LNCaP clone FGC (cell line): ENCODE data around the gene CST8.

Experiments
- DNase-seq: peaks from one replicate; pipeline ENCODE4 v3.0.0-alpha.2; 2011; ENCODE audit warnings: low read depth
- H3K4me3 ChIP-seq: 2 replicates; pipeline ENCODE4 v1.5.1; 2011; ENCODE audit warnings: mild to moderate bottlenecking, low read depth, low read length, control low read depth
- TF ChIP-seq, protein P1 (sequence below): IDR thresholded peaks from 2 replicates; pipeline ENCODE4 v1.5.1; 2012; ENCODE audit warnings: mild to moderate bottlenecking; ENCODE audit not compliant: control insufficient read depth, insufficient read depth; ENCODE audit errors: extremely low read depth

The CST8 gene

DNA sequence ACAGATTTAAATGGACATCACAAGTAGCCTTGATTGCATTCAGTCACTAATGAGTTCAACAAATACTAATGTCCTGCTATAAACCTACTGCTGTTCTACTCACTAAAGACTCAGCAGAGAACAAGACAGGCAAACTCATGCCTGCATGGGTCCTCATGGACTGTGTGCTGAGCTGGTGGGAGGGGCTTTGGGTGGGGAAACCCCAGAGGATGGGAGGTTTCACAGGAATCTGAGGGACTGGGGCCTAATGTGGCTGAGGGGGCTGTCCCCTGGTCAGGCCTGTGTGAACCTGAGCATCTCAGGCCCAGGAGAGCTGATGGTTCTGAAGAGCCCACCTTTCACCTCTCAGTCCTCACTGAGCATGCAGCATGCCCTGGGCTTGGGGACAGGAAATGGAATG, 1.4 kb downstream of the CST8 start:
- TF ChIP-seq, protein P1, sequence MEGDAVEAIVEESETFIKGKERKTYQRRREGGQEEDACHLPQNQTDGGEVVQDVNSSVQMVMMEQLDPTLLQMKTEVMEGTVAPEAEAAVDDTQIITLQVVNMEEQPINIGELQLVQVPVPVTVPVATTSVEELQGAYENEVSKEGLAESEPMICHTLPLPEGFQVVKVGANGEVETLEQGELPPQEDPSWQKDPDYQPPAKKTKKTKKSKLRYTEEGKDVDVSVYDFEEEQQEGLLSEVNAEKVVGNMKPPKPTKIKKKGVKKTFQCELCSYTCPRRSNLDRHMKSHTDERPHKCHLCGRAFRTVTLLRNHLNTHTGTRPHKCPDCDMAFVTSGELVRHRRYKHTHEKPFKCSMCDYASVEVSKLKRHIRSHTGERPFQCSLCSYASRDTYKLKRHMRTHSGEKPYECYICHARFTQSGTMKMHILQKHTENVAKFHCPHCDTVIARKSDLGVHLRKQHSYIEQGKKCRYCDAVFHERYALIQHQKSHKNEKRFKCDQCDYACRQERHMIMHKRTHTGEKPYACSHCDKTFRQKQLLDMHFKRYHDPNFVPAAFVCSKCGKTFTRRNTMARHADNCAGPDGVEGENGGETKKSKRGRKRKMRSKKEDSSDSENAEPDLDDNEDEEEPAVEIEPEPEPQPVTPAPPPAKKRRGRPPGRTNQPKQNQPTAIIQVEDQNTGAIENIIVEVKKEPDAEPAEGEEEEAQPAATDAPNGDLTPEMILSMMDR, result no peak
- H3K4me3 ChIP-seq, result no peak overlapping the region
- no peak for DNase-seq

DNA sequence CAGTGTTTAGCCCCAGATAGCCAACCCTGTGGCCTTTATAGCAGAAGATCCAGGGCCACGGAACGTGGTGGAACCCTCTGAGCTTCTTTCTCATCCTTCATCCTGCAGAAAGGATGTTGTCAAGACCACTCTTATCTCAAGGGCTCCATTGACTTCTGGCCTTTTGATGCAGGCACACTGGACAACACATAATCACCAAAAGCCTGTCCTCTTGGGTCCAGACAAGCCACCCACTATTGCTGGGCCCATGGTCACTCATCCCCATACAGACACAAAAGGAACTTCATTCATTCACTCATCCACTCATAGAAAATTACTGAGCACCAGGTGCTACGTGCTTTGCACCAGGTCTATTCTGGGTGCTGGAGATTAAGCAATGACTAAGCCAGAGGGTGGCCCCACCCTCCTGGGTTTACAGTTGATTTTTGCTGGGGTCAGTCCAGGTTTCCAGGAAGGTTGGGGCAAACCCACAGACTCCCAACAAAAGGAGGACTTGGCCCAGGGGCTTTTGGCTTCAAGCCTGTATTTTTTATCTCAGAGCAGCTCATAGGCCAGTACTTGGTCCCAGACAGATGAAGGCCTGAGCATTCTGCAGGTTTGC, 2.4 kb downstream of the CST8 start:
- TF ChIP-seq, protein P1, result no peak
- no peak for DNase-seq
- H3K4me3 ChIP-seq, result no peak overlapping the region

DNA sequence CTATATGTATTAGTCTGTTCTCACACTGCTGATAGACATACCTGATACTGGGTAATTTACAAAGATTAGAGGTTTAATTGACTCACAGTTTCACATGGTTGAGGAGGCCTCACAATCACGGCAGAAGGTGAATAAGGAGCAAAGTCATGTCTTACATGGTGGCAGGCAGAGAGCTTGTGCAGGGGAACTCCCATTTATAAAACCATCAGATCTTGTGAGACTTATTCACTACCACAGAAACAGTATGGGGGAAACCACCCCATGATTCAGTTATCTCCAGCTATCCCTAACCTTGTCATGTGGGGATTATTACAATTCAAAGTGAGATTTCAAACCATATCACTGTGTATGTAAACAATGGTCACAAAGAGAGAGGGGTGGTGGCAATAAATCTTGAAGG, 6.6 kb downstream of the CST8 start:
- no peak for DNase-seq
- TF ChIP-seq, protein P1, result no peak
- no peak overlapping the region for H3K4me3 ChIP-seq

DNA sequence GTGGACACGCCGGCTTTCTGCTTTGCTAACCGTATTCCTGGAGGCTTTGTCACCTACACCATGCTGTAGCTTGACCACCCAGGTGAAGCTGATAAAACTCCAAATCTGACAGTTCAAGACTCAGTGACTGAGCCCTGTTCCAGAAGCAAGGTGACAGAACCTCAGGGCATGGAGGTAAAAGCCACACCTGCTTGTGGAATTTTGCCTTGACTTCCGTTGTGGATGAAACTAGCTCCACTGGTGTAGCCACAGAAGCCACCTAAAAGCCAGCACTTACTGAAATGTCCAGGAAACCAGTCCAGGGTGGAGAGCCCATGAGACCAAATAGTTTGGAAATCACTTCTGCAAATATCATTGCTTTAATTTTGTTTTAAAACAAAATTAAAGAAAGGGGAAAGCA, 11.0 kb downstream of the CST8 start:
- no peak for DNase-seq
- H3K4me3 ChIP-seq, result no peak overlapping the region
- TF ChIP-seq, protein P1, result no peak

DNA sequence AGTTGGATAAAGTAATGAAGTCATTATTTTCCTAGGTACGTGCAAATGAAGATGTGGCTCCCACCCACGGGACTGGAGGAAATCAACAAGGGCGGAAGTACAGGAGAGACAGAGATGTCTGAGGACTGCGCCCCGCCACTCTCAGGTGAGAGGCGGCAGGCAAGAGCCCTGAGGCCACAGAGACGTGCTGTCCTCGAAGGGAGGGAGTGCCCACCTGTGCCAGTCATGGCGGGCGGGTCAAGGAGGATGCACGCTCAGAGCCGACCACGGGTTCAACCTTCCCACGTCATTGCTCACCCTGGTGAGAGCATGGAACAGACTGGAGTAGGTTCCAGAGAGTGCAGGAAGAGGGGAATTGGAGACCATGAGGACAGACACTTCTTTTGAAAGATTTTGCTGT, 12.7 kb downstream of the CST8 start:
- TF ChIP-seq, protein P1, result no peak
- H3K4me3 ChIP-seq, result no peak overlapping the region
- DNase-seq, result no peak

DNA sequence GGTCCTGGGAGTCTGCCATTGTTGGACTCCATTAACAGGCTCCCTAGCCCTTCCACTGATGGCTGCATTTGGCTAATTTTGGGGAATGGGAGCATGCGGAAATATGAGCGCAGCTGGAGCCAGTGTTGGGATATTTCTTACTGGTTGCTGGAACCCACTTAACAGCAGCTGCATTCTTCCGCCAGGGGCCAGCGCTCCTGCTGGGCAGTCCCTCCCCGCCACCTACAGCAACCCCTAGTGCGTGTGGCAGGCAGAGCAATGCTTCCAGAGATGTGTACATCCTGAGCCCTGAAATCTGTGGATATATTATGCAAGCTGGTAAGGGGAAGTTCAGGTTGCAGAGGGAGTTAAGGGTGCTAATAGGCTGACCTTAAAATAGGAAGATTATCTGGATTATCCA, 16.4 kb downstream of the CST8 start:
- DNase-seq, result no peak
- H3K4me3 ChIP-seq, result no peak overlapping the region
- TF ChIP-seq, protein P1, result no peak
